SK-MEL-5 (cell line): ENCODE measurements around the gene MXRA8. TPM values are rescaled to one million over a fixed set of nuclear protein-coding genes. Genes with fewer than 3 reads are reported as not detected.
A peak's percentile ranks its signal among the peaks of the same experiment; 100 is the strongest.

Experiments
- DNase-seq: peaks from one replicate; pipeline ENCODE4 v3.0.0-alpha.2; 2016; ENCODE audit warnings: low read depth, low spot score
- in situ Hi-C: cut with HindIII; loops from 2 replicates; pipeline ENCODE4 v1.10.0; 2016; ENCODE audit warnings: low sequenced_read_pairs, high pct_unique_total_duplicates, low pct_unique_long_range_greater_than_20kb
- total RNA-seq: library from RNA; depleted of rRNA; stranded (reverse); fragments of >200 nt; shearing (Covaris generic); gene quantifications from 2 replicates; pipeline ENCODE4 v1.2.3, GENCODE V29; 2014

The MXRA8 gene
- total RNA-seq, 1 experiment from 2014 or later = not detected

- no peak for DNase-seq
- in situ Hi-C loops = no loop called here
These were observed 12.4 kb downstream of the MXRA8 start for GRCh38 chr1:1345860-1346500.

DNA sequence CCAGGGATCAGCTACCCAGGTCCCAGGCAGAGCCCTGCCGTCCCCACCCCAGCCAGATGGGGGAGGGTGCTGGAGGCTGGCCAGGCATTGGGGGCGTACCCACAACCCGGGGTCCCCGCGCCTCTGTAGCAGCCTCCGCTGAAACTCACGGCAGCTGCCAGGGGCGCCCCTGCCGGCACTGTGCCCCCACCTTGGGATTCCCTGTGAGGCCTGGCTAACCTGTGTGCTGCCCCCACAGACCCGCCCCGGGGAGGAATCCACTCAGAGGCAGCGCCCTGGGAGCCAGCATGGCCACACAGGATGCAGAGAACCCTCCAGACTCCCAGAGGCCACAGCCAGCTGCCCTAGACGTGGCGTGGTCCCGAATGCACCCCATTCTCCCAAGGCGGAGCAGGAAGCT lies 13.0 kb downstream of the MXRA8 start:
- no peak for DNase-seq
- in situ Hi-C loops = no loop called here

GRCh38 chr1:1344655-1345361 lies 13.5 kb downstream of the MXRA8 start:
- in situ Hi-C loops = no loop called here
- peak; percentile 50 for DNase-seq

GRCh38 chr1:1343811-1344421 lies 14.4 kb downstream of the MXRA8 start:
- in situ Hi-C loops = no loop called here

DNA sequence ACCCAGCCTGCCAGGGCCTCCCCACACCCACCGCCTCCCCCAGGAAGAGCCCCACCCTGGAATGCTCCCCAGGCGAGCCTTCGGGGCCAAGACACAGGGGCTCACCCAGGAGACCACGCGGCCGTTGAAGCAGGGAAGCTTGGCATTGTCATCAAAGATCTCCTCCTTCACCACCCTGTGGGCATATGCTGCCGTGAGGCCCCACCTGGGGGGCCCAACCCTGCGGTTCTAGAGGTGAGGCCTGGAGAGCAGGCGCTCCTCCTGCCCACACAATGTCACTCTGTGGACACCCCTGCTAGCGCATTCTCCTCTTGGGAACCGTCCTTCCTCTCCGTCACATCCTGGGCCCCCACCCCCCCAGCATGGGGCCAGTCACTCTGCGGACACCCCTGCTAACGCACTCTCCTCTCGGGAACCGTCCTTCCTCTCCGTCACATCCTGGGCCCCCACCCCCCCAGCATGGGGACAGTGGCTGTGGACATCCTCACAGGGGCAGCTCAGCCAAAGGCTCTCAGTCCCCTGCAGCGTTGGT lies 15.7 kb downstream of the MXRA8 start:
- no peak for DNase-seq
- in situ Hi-C loops = no loop called here

More at GRCh38 chr1:1343811-1344421, 14.4 kb downstream of the MXRA8 start:
- no peak for DNase-seq

DNA sequence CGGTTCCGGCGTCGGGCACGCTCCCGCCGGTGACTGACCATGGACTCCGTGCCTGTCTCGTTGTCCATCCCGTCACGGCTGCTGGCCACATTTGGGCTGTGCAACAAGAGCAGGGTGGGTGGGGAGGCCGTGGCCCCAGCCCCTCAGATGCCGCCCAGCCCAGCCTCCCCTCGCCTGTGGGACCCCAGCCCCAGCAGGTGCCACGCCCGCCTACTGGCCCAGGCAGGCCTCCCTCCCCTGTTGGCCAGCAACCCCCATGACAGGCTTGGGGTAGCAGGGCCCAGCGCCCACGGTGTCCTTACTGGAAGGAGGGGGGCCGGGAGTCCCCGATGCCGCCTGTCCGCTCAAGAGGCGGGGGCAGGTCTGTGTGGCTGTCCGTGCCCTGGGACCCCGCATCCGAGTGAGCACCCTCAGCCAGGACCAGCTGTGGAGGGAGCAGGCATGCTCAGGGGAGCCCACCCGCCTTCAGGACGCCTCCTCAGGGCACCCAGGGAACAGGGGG lies 16.2 kb downstream of the MXRA8 start:
- DNase-seq = no peak
- in situ Hi-C loops = no loop called here

DNA sequence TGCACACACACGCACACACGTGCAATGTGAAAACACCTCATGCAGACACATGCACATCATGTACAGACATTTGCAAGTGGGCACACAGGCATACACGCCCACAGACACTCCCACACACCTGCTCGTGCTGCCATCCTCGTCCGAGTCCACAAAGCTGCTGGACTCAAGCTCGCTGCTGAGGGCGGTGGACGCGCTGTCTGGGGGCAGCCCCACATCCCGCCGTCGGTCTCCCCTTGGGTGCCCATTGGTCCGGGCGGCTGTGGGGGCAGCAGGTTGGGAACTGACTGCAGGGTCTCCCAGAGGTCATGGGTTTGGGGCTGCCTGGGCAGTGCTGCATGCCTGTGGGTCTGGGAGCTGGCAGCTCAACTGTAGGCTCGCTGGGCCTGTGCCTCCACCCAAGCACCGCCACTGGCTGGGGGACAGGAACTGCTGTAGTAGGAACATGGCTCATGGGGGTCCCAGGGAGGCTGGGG lies 16.8 kb downstream of the MXRA8 start:
- no peak for DNase-seq
- in situ Hi-C loops = no loop called here

DNA sequence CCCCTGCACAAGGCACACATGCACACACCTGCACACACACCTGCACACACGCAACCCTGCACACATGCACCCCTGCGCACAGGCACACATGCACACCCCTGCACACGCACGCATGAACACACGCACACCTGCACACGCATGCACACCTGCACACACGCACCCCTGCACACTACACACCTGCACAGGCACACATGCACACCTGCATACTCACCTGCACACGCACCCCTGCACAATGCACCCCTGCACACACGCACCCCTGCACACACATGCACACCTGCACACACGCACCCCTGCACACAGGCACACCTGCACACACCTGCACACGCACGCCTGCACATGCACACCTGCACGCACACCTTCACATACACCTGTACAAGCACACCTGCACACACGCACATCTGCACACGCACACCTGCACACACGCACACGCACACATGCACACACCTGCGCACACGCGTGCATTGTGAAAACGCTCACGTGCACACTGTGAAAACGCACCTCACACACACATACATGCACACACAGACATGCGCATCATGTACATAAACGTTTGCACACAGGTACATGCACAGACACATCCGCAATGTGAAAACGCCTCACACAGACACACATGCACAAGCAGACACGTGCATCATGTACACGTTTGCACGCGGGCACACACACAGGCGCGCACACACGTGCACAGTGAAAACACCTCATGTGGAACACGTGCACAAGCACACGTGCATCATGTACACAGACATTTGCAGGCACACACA lies 17.4 kb downstream of the MXRA8 start:
- in situ Hi-C loops = no loop called here
- no peak for DNase-seq

- no peak for DNase-seq
- in situ Hi-C loops = no loop called here
These were observed 18.2 kb downstream of the MXRA8 start for GRCh38 chr1:1340185-1340584.

DNA sequence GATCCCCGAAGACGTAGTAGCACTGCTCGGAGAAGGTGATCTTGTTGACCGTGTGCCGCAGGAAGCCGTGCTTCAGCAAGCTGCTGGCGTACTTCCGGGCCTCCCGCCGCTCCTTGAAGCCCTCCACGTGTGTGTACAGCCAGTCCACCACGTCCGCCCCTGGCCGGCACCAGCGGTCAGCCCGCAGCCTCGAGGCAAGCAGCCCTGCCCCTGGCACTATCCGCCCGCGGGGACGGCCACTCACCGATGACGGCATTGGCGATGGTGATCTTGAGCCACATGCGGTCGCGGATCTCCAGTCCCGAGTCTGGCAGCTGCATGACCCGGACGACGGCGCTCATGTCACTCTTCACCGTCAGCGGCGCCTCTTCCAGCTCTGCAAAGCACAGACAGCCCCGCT lies 20.1 kb downstream of the MXRA8 start:
- in situ Hi-C loops = no loop called here
- DNase-seq = no peak

DNA sequence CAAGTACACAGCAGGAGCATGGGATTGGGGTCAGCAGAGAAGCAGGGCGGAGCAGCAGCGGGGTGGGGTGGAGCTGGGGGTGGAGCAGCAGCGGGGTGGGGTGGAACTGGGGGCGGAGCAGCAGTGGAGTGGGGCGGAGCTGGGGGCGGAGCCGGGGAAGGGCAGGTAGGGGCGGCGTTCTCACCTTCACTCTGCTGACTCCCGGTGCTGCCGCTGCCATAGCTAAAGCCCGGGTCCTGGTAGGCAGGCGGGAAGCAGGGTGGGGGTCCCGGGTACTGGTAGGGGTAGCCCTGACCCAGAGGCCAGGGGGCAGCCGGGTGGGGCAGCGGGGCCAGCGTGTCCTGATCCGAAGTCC lies 20.6 kb downstream of the MXRA8 start:
- DNase-seq = no peak
- in situ Hi-C loops = no loop called here

GRCh38 chr1:1336931-1337792 lies 21.2 kb downstream of the MXRA8 start:
- no peak for DNase-seq
- in situ Hi-C loops = no loop called here

DNA sequence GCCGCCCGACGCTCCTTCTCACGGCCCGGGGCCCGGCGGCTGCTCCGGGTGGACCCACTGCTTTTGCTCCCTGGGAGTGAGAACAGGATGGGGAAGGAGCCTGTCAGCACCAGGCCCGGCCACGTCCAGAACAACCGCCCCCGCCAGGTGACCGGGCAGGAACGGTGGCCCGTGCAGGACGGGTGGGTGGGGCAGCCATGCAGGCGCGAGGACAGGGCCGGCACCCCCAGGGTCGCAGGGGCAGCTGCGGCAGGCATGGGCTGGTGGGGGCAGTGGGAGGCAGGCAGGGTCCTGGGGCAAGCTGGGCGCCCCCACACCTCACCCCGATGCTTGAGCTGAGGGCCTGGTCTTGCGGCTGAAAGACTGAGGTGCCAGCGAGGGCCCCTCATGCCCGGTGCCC lies 21.9 kb downstream of the MXRA8 start:
- in situ Hi-C loops = no loop called here
- DNase-seq = no peak

DNA sequence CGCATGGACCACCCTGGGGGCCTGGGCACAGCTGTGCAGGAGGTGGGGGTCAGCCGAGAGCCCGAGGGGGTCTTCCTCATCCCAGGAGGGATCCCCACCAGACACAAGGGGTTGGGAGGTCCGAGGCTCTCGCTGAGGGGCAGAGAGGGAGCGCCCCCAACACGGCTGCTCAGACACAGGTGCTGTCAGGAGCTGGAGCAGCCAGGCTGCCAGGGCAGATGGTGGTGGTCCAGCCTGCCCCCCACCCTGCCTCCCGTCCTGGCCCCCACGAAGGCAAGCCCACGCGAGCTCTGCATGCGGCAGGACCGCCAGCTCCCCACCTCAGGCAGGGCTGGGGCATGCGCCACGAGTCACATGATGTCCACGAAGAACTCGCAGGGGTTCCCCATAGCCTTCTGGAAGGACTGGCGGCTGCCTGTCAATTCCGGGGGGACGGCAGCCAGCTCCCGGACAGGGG lies 22.5 kb downstream of the MXRA8 start:
- in situ Hi-C loops = no loop called here

GRCh38 chr1:1335283-1335682 lies 23.1 kb downstream of the MXRA8 start:
- no peak for DNase-seq
- in situ Hi-C loops = no loop called here

More for the DNA sequence above, 22.5 kb downstream of the MXRA8 start:
- no peak for DNase-seq

- DNase-seq = no peak
- in situ Hi-C loops = no loop called here
These were observed 23.5 kb downstream of the MXRA8 start for GRCh38 chr1:1334835-1335234.
